GM19372 (cell line): ENCODE data around the gene FAM162A.
"Not testable (repeated sequence)": the region's sequence is repeated elsewhere in the genome, so short reads cannot be mapped to it uniquely, and the experiment has no call there.

ENCODE experiments used
- ATAC-seq: cut with Tn5 transposase; IDR thresholded peaks from one replicate; pipeline ENCODE4 v1.9.1; 2021; ENCODE audit warnings: mild to moderate bottlenecking, low read depth, moderate library complexity; ENCODE audit not compliant: unreplicated experiment

The FAM162A gene

GRCh38 chr3:122415104-122415744 is 31.2 kb downstream of the FAM162A start:
- peak; percentile 41 for ATAC-seq

- ATAC-seq = peak; percentile 82
Measured at GRCh38 chr3:122415762-122416654, 32.0 kb downstream of the FAM162A start, which contains the start of gene WDR5B. WDR5B (minus strand) TSS chr3:122416062; CDS start chr3:122415528, 534 bp downstream.

- no peak for ATAC-seq
Measured at GRCh38 chr3:122416966-122417365, 33.0 kb downstream of the FAM162A start.

GRCh38 chr3:122421101-122421500 is 37.1 kb downstream of the FAM162A start:
- no peak for ATAC-seq

- no peak for ATAC-seq
Measured at GRCh38 chr3:122421836-122422235, 37.9 kb downstream of the FAM162A start.

- no peak for ATAC-seq
Measured at GRCh38 chr3:122427857-122428471, 44.0 kb downstream of the FAM162A start.

GRCh38 chr3:122430371-122430770 is 46.4 kb downstream of the FAM162A start:
- ATAC-seq = no peak

GRCh38 chr3:122435950-122436349 is 52.0 kb downstream of the FAM162A start:
- ATAC-seq = no peak

- no peak for ATAC-seq
Measured at GRCh38 chr3:122443090-122443489, 59.1 kb downstream of the FAM162A start.

GRCh38 chr3:122443762-122444490 is 59.9 kb downstream of the FAM162A start:
- not testable (repeated sequence) for ATAC-seq

GRCh38 chr3:122444491-122444887 is 60.5 kb downstream of the FAM162A start:
- ATAC-seq = not testable (repeated sequence)

GRCh38 chr3:122448218-122448617 is 64.2 kb downstream of the FAM162A start:
- not testable (repeated sequence) for ATAC-seq

- no peak for ATAC-seq
Measured at GRCh38 chr3:122451371-122451770, 67.4 kb downstream of the FAM162A start.

- no peak for ATAC-seq
Measured at GRCh38 chr3:122456074-122456473, 72.1 kb downstream of the FAM162A start.

- no peak for ATAC-seq
Measured at GRCh38 chr3:122457706-122458105, 73.7 kb downstream of the FAM162A start.

- ATAC-seq = no peak
Measured at GRCh38 chr3:122458992-122459391, 75.0 kb downstream of the FAM162A start.

- ATAC-seq = no peak
Measured at GRCh38 chr3:122461806-122462205, 77.8 kb downstream of the FAM162A start.
